GM19324 (cell line): ENCODE data around the gene SLC10A3.

Experiments
- ATAC-seq: cut with Tn5 transposase; IDR thresholded peaks from one replicate; pipeline ENCODE4 v1.9.1; 2021; ENCODE audit warnings: mild to moderate bottlenecking, moderate library complexity; ENCODE audit not compliant: unreplicated experiment, low FRiP score

The SLC10A3 gene

GRCh38 chrX:154443992-154444754 lies 46.3 kb downstream of the SLC10A3 start, which contains the start of gene FAM50A:
Gene FAM50A (plus strand): TSS chrX:154444141. CDS start chrX:154444236, 95 bp downstream.
- peak; percentile 76 for ATAC-seq

GRCh38 chrX:154443479-154443910 lies 46.9 kb downstream of the SLC10A3 start:
- ATAC-seq = no peak

DNA sequence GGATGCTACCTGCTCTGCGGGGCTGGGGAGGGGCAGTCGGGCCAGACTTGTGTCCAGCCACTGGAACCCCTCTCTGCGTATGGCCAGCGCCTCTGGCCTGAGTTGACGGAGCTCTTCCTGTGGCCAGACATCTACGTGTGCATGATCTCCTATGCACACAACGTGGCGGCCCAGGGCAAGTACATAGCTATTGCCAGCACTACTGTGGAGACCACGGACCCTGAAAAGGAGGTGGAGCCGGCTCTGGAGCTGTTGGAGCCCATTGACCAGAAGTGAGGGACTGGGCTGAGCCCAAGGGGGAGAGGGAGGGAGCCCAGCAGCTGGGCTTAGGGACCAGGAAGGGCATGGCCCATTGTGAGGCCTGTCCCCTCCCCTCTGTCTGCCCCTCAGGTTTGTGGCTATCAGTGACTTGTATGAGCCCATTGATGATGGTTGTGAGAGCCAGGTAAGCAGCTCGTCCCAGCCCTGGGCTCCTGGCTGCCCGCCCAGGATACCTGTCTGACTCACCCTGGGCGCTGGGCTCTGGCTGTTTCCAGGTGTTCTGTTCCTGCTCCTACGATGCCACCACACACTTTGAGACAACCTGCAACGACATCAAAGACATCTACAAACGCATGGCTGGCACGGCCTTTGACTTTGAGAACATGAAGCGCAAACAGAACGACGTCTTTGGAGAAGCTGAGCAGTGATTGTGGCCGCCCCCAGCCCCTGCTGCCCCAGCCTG lies 48.3 kb downstream of the SLC10A3 start:
- no peak for ATAC-seq

- no peak for ATAC-seq
Observed at GRCh38 chrX:154441564-154441963, 48.9 kb downstream of the SLC10A3 start.

DNA sequence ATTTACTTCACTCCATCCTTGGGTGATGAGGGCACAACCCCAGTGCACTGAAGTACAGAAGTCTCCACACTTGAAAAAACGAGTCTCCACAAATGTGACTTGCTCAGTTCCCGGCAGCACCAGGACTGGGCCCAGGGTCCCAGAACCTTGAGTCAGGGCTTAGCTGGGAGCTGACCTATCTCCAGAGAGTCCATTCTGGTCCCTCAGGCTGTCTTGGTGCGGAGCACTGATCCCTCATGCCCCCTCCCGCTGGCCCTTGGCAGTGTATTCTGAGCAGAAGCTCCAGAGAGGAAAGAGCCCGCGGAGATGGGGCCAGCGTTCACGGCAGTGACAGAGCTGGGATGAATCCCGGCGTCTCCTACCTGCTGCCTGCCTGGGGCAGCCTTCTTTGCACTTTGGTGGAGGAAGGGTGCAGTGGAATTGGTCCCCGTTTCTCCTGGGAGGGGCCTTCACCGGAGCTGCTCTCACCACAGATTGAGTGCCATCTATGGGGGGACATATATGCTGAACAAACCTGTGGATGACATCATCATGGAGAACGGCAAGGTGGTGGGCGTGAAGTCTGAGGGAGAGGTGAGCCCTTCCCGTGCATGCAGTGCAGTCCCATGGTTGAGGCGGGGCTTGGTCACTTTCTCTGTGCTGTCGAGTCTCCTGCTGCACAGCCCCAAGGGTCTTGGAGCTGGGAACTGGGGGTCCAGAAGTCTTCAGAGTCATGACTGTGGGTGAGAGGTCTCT lies 49.6 kb downstream of the SLC10A3 start:
- ATAC-seq = no peak

DNA sequence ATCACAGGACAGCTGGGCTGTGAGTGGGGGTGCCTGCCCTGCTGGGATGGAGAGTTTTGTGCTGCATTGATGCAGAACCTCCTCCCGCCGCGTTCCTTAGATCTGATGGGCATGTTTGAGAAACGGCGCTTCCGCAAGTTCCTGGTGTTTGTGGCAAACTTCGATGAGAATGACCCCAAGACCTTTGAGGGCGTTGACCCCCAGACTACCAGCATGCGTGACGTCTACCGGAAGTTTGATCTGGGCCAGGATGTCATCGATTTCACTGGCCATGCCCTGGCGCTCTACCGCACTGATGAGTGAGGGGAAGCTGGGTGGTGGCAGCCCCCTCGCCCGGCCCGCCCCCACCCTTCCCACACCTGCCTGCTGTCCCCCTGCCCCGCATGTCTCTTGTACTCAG lies 50.6 kb downstream of the SLC10A3 start:
- ATAC-seq = no peak

DNA sequence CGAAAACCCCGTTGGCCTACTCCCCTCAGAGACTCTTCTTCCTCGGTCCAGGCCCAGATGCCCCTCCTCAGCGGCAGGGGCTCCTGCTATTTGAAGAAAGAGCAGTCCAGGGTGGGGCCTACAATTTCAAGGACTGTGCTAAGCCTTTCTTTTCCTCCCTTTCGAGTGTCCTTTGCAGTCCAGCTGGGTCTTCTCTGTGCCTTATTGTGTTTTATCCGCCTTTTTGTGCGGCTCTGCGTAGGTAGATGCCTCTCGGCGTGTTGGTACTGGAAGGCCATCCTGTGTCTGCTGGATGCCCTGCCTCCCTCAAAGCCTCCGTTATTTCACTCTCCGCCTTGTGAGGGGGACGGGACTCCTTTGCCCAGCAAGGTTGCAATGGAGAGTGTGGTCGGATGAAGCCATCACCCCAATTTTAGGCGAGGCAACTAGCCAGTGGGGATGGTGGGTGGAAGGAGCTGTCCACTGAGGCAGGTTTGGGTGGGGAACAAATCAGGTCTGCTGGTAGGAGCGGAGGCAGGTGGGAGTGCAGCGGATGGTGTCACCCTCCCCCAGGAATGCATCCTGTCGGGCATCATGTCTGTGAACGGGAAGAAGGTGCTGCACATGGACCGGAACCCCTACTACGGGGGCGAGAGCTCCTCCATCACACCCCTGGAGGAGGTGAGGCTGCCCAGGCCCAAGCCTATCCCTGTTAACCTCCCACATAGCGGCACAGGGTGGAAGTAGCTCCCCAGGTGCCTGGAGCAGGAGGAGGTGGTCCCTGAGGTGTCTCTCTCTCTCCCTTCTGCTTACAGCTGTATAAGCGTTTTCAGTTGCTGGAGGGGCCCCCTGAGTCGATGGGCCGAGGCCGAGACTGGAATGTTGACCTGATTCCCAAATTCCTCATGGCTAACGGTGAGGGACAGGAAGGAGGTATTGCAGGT lies 52.2 kb downstream of the SLC10A3 start:
- ATAC-seq = no peak
